GM23338 (cell line): ENCODE data around the gene OLFML2B. TPM values are rescaled to one million over a fixed set of nuclear protein-coding genes. Genes with fewer than 3 reads are reported as not detected.

Experiments used
- CREB1 ChIP-seq: fragments of 250-450 bp; sonication (Bioruptor Pico); IDR thresholded peaks from 2 replicates; pipeline ENCODE4 v1.5.0; 2020; ENCODE audit warnings: low read depth, mild to moderate bottlenecking, moderate library complexity
- CTCF ChIP-seq, 2 experiments: fragments of 200-600 bp in 1 of 2; sonication (generic) in 1 of 2; conservative IDR thresholded peaks; 2 replicates each; pipeline versions ENCODE4 v1.5.1 to v1.6.1; 2016 to 2017; ENCODE audit warnings: antibody characterized with exemption in 2 of 2, low read depth in 2 of 2, mild to moderate bottlenecking in 2 of 2, moderate library complexity in 1 of 2
- ETS1 ChIP-seq: IDR thresholded peaks from 2 replicates; pipeline ENCODE4 v1.6.1; 2016; ENCODE audit warnings: antibody characterized with exemption
- EZH2phosphoT487 ChIP-seq: fragments of 200-600 bp; sonication (generic); IDR thresholded peaks from one replicate; pipeline ENCODE4 v1.8.1; 2018; ENCODE audit warnings: antibody characterized with exemption; ENCODE audit not compliant: unreplicated experiment
- NANOG ChIP-seq: IDR thresholded peaks from 2 replicates; pipeline ENCODE4 v1.6.1; 2016; ENCODE audit warnings: antibody characterized with exemption, borderline replicate concordance
- STAT1 ChIP-seq: IDR thresholded peaks from one replicate; pipeline ENCODE4 v1.6.1; 2016; ENCODE audit warnings: antibody characterized with exemption; ENCODE audit not compliant: unreplicated experiment
- ZNF114 ChIP-seq: fragments of 250-450 bp; sonication (Bioruptor Pico); IDR thresholded peaks from 2 replicates; pipeline ENCODE4 v1.5.0; 2020; ENCODE audit warnings: mild to moderate bottlenecking, moderate library complexity
- ZNF331 ChIP-seq: fragments of 250-450 bp; sonication (Bioruptor Pico); IDR thresholded peaks from 2 replicates; pipeline ENCODE4 v1.5.0; 2020; ENCODE audit warnings: low read depth, mild to moderate bottlenecking, moderate library complexity
- ZNF462 ChIP-seq: fragments of 250-450 bp; sonication (Bioruptor Pico); IDR thresholded peaks from 2 replicates; pipeline ENCODE4 v1.5.0; 2020; ENCODE audit warnings: mild to moderate bottlenecking, moderate library complexity
- polyA plus RNA-seq: library from polyadenylated mRNA; unstranded; fragments of >200 nt; fragmentation: Nextera tagmentation; extraction: Ambion mirVana; gene quantifications from 2 replicates; pipeline ENCODE4 v1.2.1, GENCODE V29; 2016
- total RNA-seq: library from RNA; depleted of rRNA; stranded (reverse); fragments of >200 nt; shearing (Covaris generic); gene quantifications from 2 replicates; pipeline ENCODE4 v1.2.3, GENCODE V29; 2014

Gene OLFML2B
- total and polyA plus RNA-seq, 2 experiments from 2014 or later: 2.9 to 4.3 TPM

- TF ChIP-seq ZNF462 (no peak), ZNF331 (CRISPR knock-in tag) (no peak), CREB1 (no peak), ZNF114 (CRISPR knock-in tag) (no peak), STAT1 (no peak), NANOG (no peak), ETS1 (no peak), EZH2phosphoT487 (no peak), CTCF (conservative IDR thresholded peaks at IDR 0.05; ENCODE audit: low read depth in 2 of 2) (no peak)
Observed at GRCh38 chr1:161956097-161956496, 67.6 kb downstream of the OLFML2B start (continued).
